ENCODE data around the gene SP6.
A peak's percentile ranks its signal among the peaks of the same experiment; 100 is the strongest.

Gene SP6

GRCh38 chr17:47813077-47813476 is 37.9 kb downstream of the SP6 start:
- no peak overlapping the region for H3K4me3 ChIP-seq (ENCODE audit: low read depth, low read length)
- in situ Hi-C loops (cut with HindIII; ENCODE audit: low sequenced_read_pairs) = no loop called here
- DNase-seq (ENCODE audit: low read depth) = no peak
- no peak for TF ChIP-seq CTCF (IDR thresholded peaks at IDR 0.05; ENCODE audit: low read depth, low read length, missing control alignments)

GRCh38 chr17:47812146-47812920 is 38.6 kb downstream of the SP6 start:
- TF ChIP-seq CTCF (IDR thresholded peaks at IDR 0.05; ENCODE audit: low read depth, low read length, missing control alignments) = no peak
- no peak overlapping the region for H3K4me3 ChIP-seq (ENCODE audit: low read depth, low read length)
- in situ Hi-C loops (cut with HindIII; ENCODE audit: low sequenced_read_pairs) = no loop called here
- DNase-seq (ENCODE audit: low read depth) = no peak

GRCh38 chr17:47811709-47812108 is 39.3 kb downstream of the SP6 start:
- no peak for DNase-seq (ENCODE audit: low read depth)
- no peak for TF ChIP-seq CTCF (IDR thresholded peaks at IDR 0.05; ENCODE audit: low read depth, low read length, missing control alignments)
- in situ Hi-C loops (cut with HindIII; ENCODE audit: low sequenced_read_pairs) = no loop called here
- no peak overlapping the region for H3K4me3 ChIP-seq (ENCODE audit: low read depth, low read length)

GRCh38 chr17:47810901-47811635 is 39.9 kb downstream of the SP6 start:
- no peak for TF ChIP-seq CTCF (IDR thresholded peaks at IDR 0.05; ENCODE audit: low read depth, low read length, missing control alignments)
- no peak for DNase-seq (ENCODE audit: low read depth)
- in situ Hi-C loops (cut with HindIII; ENCODE audit: low sequenced_read_pairs) = no loop called here
- no peak overlapping the region for H3K4me3 ChIP-seq (ENCODE audit: low read depth, low read length)

- DNase-seq (ENCODE audit: low read depth) = peak; percentile 86
- H3K4me3 ChIP-seq (ENCODE audit: low read depth, low read length) = no peak overlapping the region
- in situ Hi-C loops (cut with HindIII; ENCODE audit: low sequenced_read_pairs) = no loop called here
- TF ChIP-seq CTCF (IDR thresholded peaks at IDR 0.05; ENCODE audit: low read depth, low read length, missing control alignments) = no peak
These were observed 40.7 kb downstream of the SP6 start for GRCh38 chr17:47810200-47810821.

GRCh38 chr17:47808830-47809480 is 42.0 kb downstream of the SP6 start:
- no peak for TF ChIP-seq CTCF (IDR thresholded peaks at IDR 0.05; ENCODE audit: low read depth, low read length, missing control alignments)
- no peak overlapping the region for H3K4me3 ChIP-seq (ENCODE audit: low read depth, low read length)
- in situ Hi-C loops (cut with HindIII; ENCODE audit: low sequenced_read_pairs) = no loop called here
- no peak for DNase-seq (ENCODE audit: low read depth)

All from astrocyte of the cerebellum (primary cell).